A673 (cell line): ENCODE measurements around the gene BRD4. TPM values are rescaled to one million over a fixed set of nuclear protein-coding genes. Genes with fewer than 3 reads are reported as not detected.
A peak's percentile ranks its signal among the peaks of the same experiment; 100 is the strongest.

Experiments
- BruUV-seq: library from RNA; stranded (reverse); fragments of 400-500 nt; replicated peaks from 2 replicates; lab custom pipeline; 2021; lab: Mats Ljungman, UMichigan
- CTCF ChIA-PET: fragments of 300-600 bp; sonication (Branson Sonifier 250); formaldehyde crosslinking; loops from one replicate; lab custom pipeline; 2022; ENCODE audit warnings: antibody characterized with exemption; lab: Charles Lee
- POLR2A ChIA-PET: fragments of 300-600 bp; sonication (Branson Sonifier 250); formaldehyde crosslinking; loops from one replicate; lab custom pipeline; 2022; ENCODE audit warnings: antibody characterized with exemption; ENCODE audit not compliant: low non-redundant PET; lab: Charles Lee
- DNase-seq: peaks from one replicate; pipeline ENCODE4 v3.0.0-alpha.2; 2015; ENCODE audit warnings: low spot score
- H3K27ac ChIP-seq: fragments of 200-600 bp; sonication (generic); 2 replicates; pipeline ENCODE4 v1.5.1; 2016; ENCODE audit warnings: mixed run types, low read depth, mild to moderate bottlenecking, mixed read lengths, antibody characterized with exemption, low read length; ENCODE audit not compliant: poor library complexity, severe bottlenecking
- H3K27me3 ChIP-seq: fragments of 200-600 bp; sonication (generic); replicated peaks from 2 replicates; pipeline ENCODE4 v1.6.1; 2017; ENCODE audit warnings: mixed run types, low read depth, mild to moderate bottlenecking, mixed read lengths, antibody characterized with exemption, low read length; ENCODE audit not compliant: insufficient read depth, poor library complexity
- H3K36me3 ChIP-seq: fragments of 200-600 bp; sonication (generic); 2 replicates; pipeline ENCODE4 v1.6.1; 2016; ENCODE audit warnings: mixed run types, mild to moderate bottlenecking, mixed read lengths, antibody characterized with exemption, low read length; ENCODE audit not compliant: insufficient read depth, poor library complexity, severe bottlenecking
- H3K4me1 ChIP-seq: fragments of 200-600 bp; sonication (generic); 2 replicates; pipeline ENCODE4 v1.6.1; 2017; ENCODE audit warnings: mixed run types, mild to moderate bottlenecking, mixed read lengths, antibody characterized with exemption, low read length; ENCODE audit not compliant: insufficient read depth, poor library complexity, severe bottlenecking
- H3K4me3 ChIP-seq: fragments of 200-600 bp; sonication (generic); 2 replicates; pipeline ENCODE4 v1.5.1; 2016; ENCODE audit warnings: low read depth, mixed run types, mild to moderate bottlenecking, mixed read lengths, low read length; ENCODE audit not compliant: poor library complexity, severe bottlenecking
- H3K9me3 ChIP-seq: fragments of 200-600 bp; sonication (generic); 2 replicates; pipeline ENCODE4 v1.6.1; 2016; ENCODE audit warnings: mixed run types, low read depth, mild to moderate bottlenecking, mixed read lengths, antibody characterized with exemption, low read length; ENCODE audit not compliant: poor library complexity, severe bottlenecking
- CTCF ChIP-seq: fragments of 300-800, 200-600 bp; sonication (generic); conservative IDR thresholded peaks from 2 replicates; pipeline ENCODE4 v1.5.1; 2017; ENCODE audit warnings: low read depth, mild to moderate bottlenecking, antibody characterized with exemption, low read length, moderate library complexity, mixed read lengths
- EZH2 ChIP-seq: fragments of 200-600 bp; sonication (generic); IDR thresholded peaks from 2 replicates; pipeline ENCODE4 v1.6.1; 2017; ENCODE audit warnings: borderline replicate concordance, low read depth, mild to moderate bottlenecking, mixed read lengths, antibody characterized with exemption, low read length; ENCODE audit not compliant: poor library complexity, severe bottlenecking
- intact Hi-C: fragments of 100-400 bp; cut with micrococcal nuclease; formaldehyde crosslinking; loops from one replicate; pipeline ENCODE4 v1.10.0; 2022; ENCODE audit not compliant: unreplicated experiment
- total RNA-seq: library from RNA; stranded (reverse); gene quantifications from 2 replicates; pipeline ENCODE4 v1.2.3, GENCODE V29; 2021

BRD4 gene
- total RNA-seq, 1 experiment from 2014 or later = 174 TPM

GRCh38 chr19:15291089-15291488 is 41.2 kb downstream of the BRD4 start:
- TF ChIP-seq CTCF (no peak), EZH2 (no peak)
- Histone ChIP-seq H3K27me3 (no peaks in the 10 kb centered on the region), H3K9me3 (no peaks in the 10 kb centered on the region), H3K36me3 (peaks cover 3% of the 10 kb centered on the region), H3K4me3 (no peak overlapping the region), H3K4me1 (peaks cover 81% of the 10 kb centered on the region), H3K27ac (peak overlapping the region; percentile 64)
- intact Hi-C loops = no loop called here
- no TSS peak for BruUV-seq
- POLR2A ChIA-PET = interaction anchor here (0.6 kb wide), 1 partner anchor 1495 kb away, joined by 5 read pairs; no protein-coding TSS in a partner anchor
- no peak for DNase-seq
- CTCF ChIA-PET = no interaction called here

- Histone ChIP-seq H3K27ac (peak overlapping the region; percentile 64), H3K4me1 (peaks cover 77% of the 10 kb centered on the region), H3K4me3 (peak overlapping the region; percentile 2), H3K36me3 (no peaks in the 10 kb centered on the region), H3K9me3 (no peaks in the 10 kb centered on the region), H3K27me3 (no peaks in the 10 kb centered on the region)
- DNase-seq = peak; percentile 55
- TF ChIP-seq EZH2 (no peak), CTCF (no peak)
- CTCF ChIA-PET = no interaction called here
- intact Hi-C loops = no loop called here
- BruUV-seq = no TSS peak
- POLR2A ChIA-PET = interaction anchor here (0.7 kb wide), 1 partner anchor 24 kb away, joined by 3 read pairs; no protein-coding TSS in a partner anchor
These were observed 42.2 kb downstream of the BRD4 start for GRCh38 chr19:15290166-15290565.

- no peak for DNase-seq
- Histone ChIP-seq H3K4me1 (peaks cover 76% of the 10 kb centered on the region), H3K36me3 (no peaks in the 10 kb centered on the region), H3K27me3 (no peaks in the 10 kb centered on the region), H3K4me3 (peak overlapping the region; percentile 2), H3K27ac (peak overlapping the region; percentile 64), H3K9me3 (no peaks in the 10 kb centered on the region)
- intact Hi-C loops = no loop called here
- TF ChIP-seq EZH2 = no peak
- no peak for TF ChIP-seq CTCF
- CTCF ChIA-PET = interaction anchor here (0.6 kb wide), 1 partner anchor 8 kb away, joined by 5 read pairs; no protein-coding TSS in a partner anchor
- POLR2A ChIA-PET = interaction anchor here (0.7 kb wide), 1 partner anchor 25 kb away, joined by 3 read pairs; no protein-coding TSS in a partner anchor
- no TSS peak for BruUV-seq
These were observed 42.7 kb downstream of the BRD4 start for GRCh38 chr19:15289673-15290072.
